Measurements from ENCODE around the gene TTLL11. TPM values are rescaled to one million over a fixed set of nuclear protein-coding genes. Genes with fewer than 3 reads are reported as not detected.

The TTLL11 gene
- polyA plus RNA-seq, 1 donor = 5.0 TPM

GRCh38 chr9:122050167-122050566 lies 42.9 kb downstream of the TTLL11 start:
- H3K4me3 ChIP-seq (ENCODE audit: low read length) = no peak overlapping the region
- H3K27ac ChIP-seq (ENCODE audit: low read length) = no peak overlapping the region
- H3K4me1 ChIP-seq (ENCODE audit: control insufficient read depth, insufficient read depth, low read length) = no peaks in the 10 kb centered on the region
- no peaks in the 10 kb centered on the region for H3K27me3 ChIP-seq (ENCODE audit: control insufficient read depth, insufficient read depth, low read length)
- 100% methylated on average over 3 of the region's 7 CpGs for WGBS (ENCODE audit: insufficient coverage, low lambda C conversion rate)
- no peak for DNase-seq
- no peaks in the 10 kb centered on the region for H3K9me3 ChIP-seq (ENCODE audit: control insufficient read depth, low read depth, low read length)
- no peaks in the 10 kb centered on the region for H3K36me3 ChIP-seq (ENCODE audit: control insufficient read depth, insufficient read depth, low read length)

GRCh38 chr9:122042056-122042455 lies 51.1 kb downstream of the TTLL11 start:
- Histone ChIP-seq H3K27me3 (ENCODE audit: control insufficient read depth, insufficient read depth, low read length) (no peaks in the 10 kb centered on the region), H3K36me3 (ENCODE audit: control insufficient read depth, insufficient read depth, low read length) (peaks cover 4% of the 10 kb centered on the region), H3K27ac (ENCODE audit: low read length) (no peak overlapping the region), H3K4me3 (ENCODE audit: low read length) (no peak overlapping the region), H3K4me1 (ENCODE audit: control insufficient read depth, insufficient read depth, low read length) (no peaks in the 10 kb centered on the region), H3K9me3 (ENCODE audit: control insufficient read depth, low read depth, low read length) (no peaks in the 10 kb centered on the region)
- 67% methylated on average over 1 of the region's 7 CpGs for WGBS (ENCODE audit: insufficient coverage, low lambda C conversion rate)
- DNase-seq = no peak

- no peaks in the 10 kb centered on the region for H3K27me3 ChIP-seq (ENCODE audit: control insufficient read depth, insufficient read depth, low read length)
- H3K4me1 ChIP-seq (ENCODE audit: control insufficient read depth, insufficient read depth, low read length) = no peaks in the 10 kb centered on the region
- H3K4me3 ChIP-seq (ENCODE audit: low read length) = no peak overlapping the region
- peaks cover 4% of the 10 kb centered on the region for H3K36me3 ChIP-seq (ENCODE audit: control insufficient read depth, insufficient read depth, low read length)
- no peaks in the 10 kb centered on the region for H3K9me3 ChIP-seq (ENCODE audit: control insufficient read depth, low read depth, low read length)
- H3K27ac ChIP-seq (ENCODE audit: low read length) = no peak overlapping the region
- DNase-seq = no peak
- no CpG with 5 or more reads among the region's 1 CpG for WGBS (ENCODE audit: insufficient coverage, low lambda C conversion rate)
Measured at GRCh38 chr9:122040561-122041242, 52.4 kb downstream of the TTLL11 start.

- Histone ChIP-seq H3K27me3 (ENCODE audit: control insufficient read depth, insufficient read depth, low read length) (no peaks in the 10 kb centered on the region), H3K4me3 (ENCODE audit: low read length) (no peak overlapping the region), H3K27ac (ENCODE audit: low read length) (no peak overlapping the region), H3K4me1 (ENCODE audit: control insufficient read depth, insufficient read depth, low read length) (no peaks in the 10 kb centered on the region), H3K9me3 (ENCODE audit: control insufficient read depth, low read depth, low read length) (no peaks in the 10 kb centered on the region), H3K36me3 (ENCODE audit: control insufficient read depth, insufficient read depth, low read length) (peaks cover 4% of the 10 kb centered on the region)
- no peak for DNase-seq
- no CpG with 5 or more reads among the region's 6 CpGs for WGBS (ENCODE audit: insufficient coverage, low lambda C conversion rate)
Measured at GRCh38 chr9:122039234-122039633, 53.9 kb downstream of the TTLL11 start.

- no peaks in the 10 kb centered on the region for H3K9me3 ChIP-seq (ENCODE audit: control insufficient read depth, low read depth, low read length)
- H3K4me3 ChIP-seq (ENCODE audit: low read length) = no peak overlapping the region
Measured at GRCh38 chr9:122036988-122037387, 56.1 kb downstream of the TTLL11 start.

GRCh38 chr9:122036408-122036807 lies 56.7 kb downstream of the TTLL11 start:
- H3K27me3 ChIP-seq (ENCODE audit: control insufficient read depth, insufficient read depth, low read length) = no peaks in the 10 kb centered on the region
- H3K36me3 ChIP-seq (ENCODE audit: control insufficient read depth, insufficient read depth, low read length) = peaks cover 4% of the 10 kb centered on the region
- whole genome bisulfite sequencing (ENCODE audit: insufficient coverage, low lambda C conversion rate) = 86% methylated on average over 2 of the region's 4 CpGs
- H3K9me3 ChIP-seq (ENCODE audit: control insufficient read depth, low read depth, low read length) = no peaks in the 10 kb centered on the region
- H3K4me3 ChIP-seq (ENCODE audit: low read length) = no peak overlapping the region
- no peak overlapping the region for H3K27ac ChIP-seq (ENCODE audit: low read length)
- DNase-seq = no peak
- no peaks in the 10 kb centered on the region for H3K4me1 ChIP-seq (ENCODE audit: control insufficient read depth, insufficient read depth, low read length)

More at GRCh38 chr9:122036988-122037387, 56.1 kb downstream of the TTLL11 start:
- H3K36me3 ChIP-seq (ENCODE audit: control insufficient read depth, insufficient read depth, low read length) = peaks cover 4% of the 10 kb centered on the region
- no peaks in the 10 kb centered on the region for H3K27me3 ChIP-seq (ENCODE audit: control insufficient read depth, insufficient read depth, low read length)
- no peaks in the 10 kb centered on the region for H3K4me1 ChIP-seq (ENCODE audit: control insufficient read depth, insufficient read depth, low read length)
- no peak overlapping the region for H3K27ac ChIP-seq (ENCODE audit: low read length)
- no CpG with 5 or more reads among the region's 1 CpG for WGBS (ENCODE audit: insufficient coverage, low lambda C conversion rate)
- DNase-seq = no peak

- H3K4me3 ChIP-seq (ENCODE audit: low read length) = no peak overlapping the region
- no peak overlapping the region for H3K27ac ChIP-seq (ENCODE audit: low read length)
- 100% methylated on average over 2 of the region's 8 CpGs for WGBS (ENCODE audit: insufficient coverage, low lambda C conversion rate)
Measured at GRCh38 chr9:122033775-122034373, 59.2 kb downstream of the TTLL11 start.

GRCh38 chr9:122032346-122032745 lies 60.8 kb downstream of the TTLL11 start:
- Histone ChIP-seq H3K9me3 (ENCODE audit: control insufficient read depth, low read depth, low read length) (no peaks in the 10 kb centered on the region), H3K4me3 (ENCODE audit: low read length) (no peak overlapping the region), H3K36me3 (ENCODE audit: control insufficient read depth, insufficient read depth, low read length) (peaks cover 2% of the 10 kb centered on the region), H3K27ac (ENCODE audit: low read length) (no peak overlapping the region), H3K4me1 (ENCODE audit: control insufficient read depth, insufficient read depth, low read length) (no peaks in the 10 kb centered on the region), H3K27me3 (ENCODE audit: control insufficient read depth, insufficient read depth, low read length) (no peaks in the 10 kb centered on the region)
- WGBS (ENCODE audit: insufficient coverage, low lambda C conversion rate) = 79% methylated on average over 2 of the region's 3 CpGs
- DNase-seq = no peak

More at GRCh38 chr9:122033775-122034373, 59.2 kb downstream of the TTLL11 start:
- Histone ChIP-seq H3K4me1 (ENCODE audit: control insufficient read depth, insufficient read depth, low read length) (no peaks in the 10 kb centered on the region), H3K36me3 (ENCODE audit: control insufficient read depth, insufficient read depth, low read length) (peaks cover 6% of the 10 kb centered on the region), H3K9me3 (ENCODE audit: control insufficient read depth, low read depth, low read length) (no peaks in the 10 kb centered on the region), H3K27me3 (ENCODE audit: control insufficient read depth, insufficient read depth, low read length) (no peaks in the 10 kb centered on the region)
- DNase-seq = no peak

- H3K36me3 ChIP-seq (ENCODE audit: control insufficient read depth, insufficient read depth, low read length) = peaks cover 2% of the 10 kb centered on the region
- no peak overlapping the region for H3K27ac ChIP-seq (ENCODE audit: low read length)
- H3K9me3 ChIP-seq (ENCODE audit: control insufficient read depth, low read depth, low read length) = no peaks in the 10 kb centered on the region
- WGBS (ENCODE audit: insufficient coverage, low lambda C conversion rate) = 90% methylated on average over 2 of the region's 7 CpGs
- no peaks in the 10 kb centered on the region for H3K4me1 ChIP-seq (ENCODE audit: control insufficient read depth, insufficient read depth, low read length)
- H3K4me3 ChIP-seq (ENCODE audit: low read length) = no peak overlapping the region
- DNase-seq = no peak
- no peaks in the 10 kb centered on the region for H3K27me3 ChIP-seq (ENCODE audit: control insufficient read depth, insufficient read depth, low read length)
Measured at GRCh38 chr9:122031776-122032175, 61.3 kb downstream of the TTLL11 start.

- no peak overlapping the region for H3K27ac ChIP-seq (ENCODE audit: low read length)
Measured at GRCh38 chr9:122031157-122031556, 62.0 kb downstream of the TTLL11 start.

GRCh38 chr9:122030357-122030756 lies 62.8 kb downstream of the TTLL11 start:
- 100% methylated on average over 1 of the region's 4 CpGs for WGBS (ENCODE audit: insufficient coverage, low lambda C conversion rate)
- H3K27me3 ChIP-seq (ENCODE audit: control insufficient read depth, insufficient read depth, low read length) = no peaks in the 10 kb centered on the region
- no peaks in the 10 kb centered on the region for H3K9me3 ChIP-seq (ENCODE audit: control insufficient read depth, low read depth, low read length)
- no peak overlapping the region for H3K27ac ChIP-seq (ENCODE audit: low read length)
- peaks cover 2% of the 10 kb centered on the region for H3K36me3 ChIP-seq (ENCODE audit: control insufficient read depth, insufficient read depth, low read length)
- no peak for DNase-seq
- H3K4me3 ChIP-seq (ENCODE audit: low read length) = no peak overlapping the region
- H3K4me1 ChIP-seq (ENCODE audit: control insufficient read depth, insufficient read depth, low read length) = no peaks in the 10 kb centered on the region

More at GRCh38 chr9:122031157-122031556, 62.0 kb downstream of the TTLL11 start:
- no peak for DNase-seq
- H3K4me1 ChIP-seq (ENCODE audit: control insufficient read depth, insufficient read depth, low read length) = no peaks in the 10 kb centered on the region
- no peaks in the 10 kb centered on the region for H3K27me3 ChIP-seq (ENCODE audit: control insufficient read depth, insufficient read depth, low read length)
- no CpG with 5 or more reads among the region's 10 CpGs for whole genome bisulfite sequencing (ENCODE audit: insufficient coverage, low lambda C conversion rate)
- H3K4me3 ChIP-seq (ENCODE audit: low read length) = no peak overlapping the region
- peaks cover 2% of the 10 kb centered on the region for H3K36me3 ChIP-seq (ENCODE audit: control insufficient read depth, insufficient read depth, low read length)
- no peaks in the 10 kb centered on the region for H3K9me3 ChIP-seq (ENCODE audit: control insufficient read depth, low read depth, low read length)

All from large intestine (tissue), 3 donors.